GM08714 (cell line): ENCODE data around the gene ALS2CL.

ENCODE experiments used
- H3K4me3 ChIP-seq: fragments of 200-500 bp; sonication (Bioruptor generic); 2 replicates; pipeline ENCODE4 v1.5.1; 2014; ENCODE audit warnings: mild to moderate bottlenecking, low read length, inconsistent platforms
- ZNF274 ChIP-seq: IDR thresholded peaks from 2 replicates; pipeline ENCODE4 v1.6.1; 2012; ENCODE audit warnings: mild to moderate bottlenecking, low read depth, low read length

Gene ALS2CL

DNA sequence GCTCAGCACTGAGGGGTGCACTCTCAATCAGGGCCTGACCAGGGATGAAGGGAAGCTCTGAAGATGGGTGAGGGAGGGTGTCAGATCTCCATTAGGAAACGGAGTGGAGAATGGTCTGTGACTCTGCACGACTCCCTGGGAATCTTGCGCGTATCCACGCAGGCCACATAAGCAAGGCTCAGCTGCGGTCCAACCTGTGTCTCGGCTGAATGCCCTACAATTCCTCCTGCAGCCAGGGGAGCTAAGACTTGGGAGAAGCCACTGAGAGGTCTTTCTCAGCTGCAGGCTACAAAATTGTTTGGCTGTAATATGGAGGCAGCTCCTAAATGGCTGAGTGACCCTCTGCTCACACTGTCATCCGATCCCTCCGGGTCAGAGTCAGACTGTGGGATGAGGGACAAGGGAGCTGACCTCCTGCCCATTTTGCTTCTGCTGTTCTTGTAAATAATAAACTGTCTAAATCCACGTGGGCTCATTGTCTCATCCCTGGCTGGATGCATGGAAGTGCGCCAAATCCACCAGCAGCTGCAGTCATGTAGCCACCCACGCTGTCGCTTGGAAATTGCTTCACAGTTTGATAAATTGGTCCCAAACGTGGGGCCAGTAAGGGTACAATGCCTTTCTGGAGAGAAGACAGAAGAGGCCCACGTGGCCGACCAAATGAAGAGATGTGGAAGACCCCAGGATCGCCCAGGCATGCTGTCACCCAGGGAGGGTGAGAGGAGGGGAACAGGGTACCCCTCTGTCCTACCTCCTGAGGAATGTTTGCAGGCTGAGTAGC is 30.5 kb downstream of the ALS2CL start:
- no peak for TF ChIP-seq ZNF274
- no peak overlapping the region for H3K4me3 ChIP-seq

DNA sequence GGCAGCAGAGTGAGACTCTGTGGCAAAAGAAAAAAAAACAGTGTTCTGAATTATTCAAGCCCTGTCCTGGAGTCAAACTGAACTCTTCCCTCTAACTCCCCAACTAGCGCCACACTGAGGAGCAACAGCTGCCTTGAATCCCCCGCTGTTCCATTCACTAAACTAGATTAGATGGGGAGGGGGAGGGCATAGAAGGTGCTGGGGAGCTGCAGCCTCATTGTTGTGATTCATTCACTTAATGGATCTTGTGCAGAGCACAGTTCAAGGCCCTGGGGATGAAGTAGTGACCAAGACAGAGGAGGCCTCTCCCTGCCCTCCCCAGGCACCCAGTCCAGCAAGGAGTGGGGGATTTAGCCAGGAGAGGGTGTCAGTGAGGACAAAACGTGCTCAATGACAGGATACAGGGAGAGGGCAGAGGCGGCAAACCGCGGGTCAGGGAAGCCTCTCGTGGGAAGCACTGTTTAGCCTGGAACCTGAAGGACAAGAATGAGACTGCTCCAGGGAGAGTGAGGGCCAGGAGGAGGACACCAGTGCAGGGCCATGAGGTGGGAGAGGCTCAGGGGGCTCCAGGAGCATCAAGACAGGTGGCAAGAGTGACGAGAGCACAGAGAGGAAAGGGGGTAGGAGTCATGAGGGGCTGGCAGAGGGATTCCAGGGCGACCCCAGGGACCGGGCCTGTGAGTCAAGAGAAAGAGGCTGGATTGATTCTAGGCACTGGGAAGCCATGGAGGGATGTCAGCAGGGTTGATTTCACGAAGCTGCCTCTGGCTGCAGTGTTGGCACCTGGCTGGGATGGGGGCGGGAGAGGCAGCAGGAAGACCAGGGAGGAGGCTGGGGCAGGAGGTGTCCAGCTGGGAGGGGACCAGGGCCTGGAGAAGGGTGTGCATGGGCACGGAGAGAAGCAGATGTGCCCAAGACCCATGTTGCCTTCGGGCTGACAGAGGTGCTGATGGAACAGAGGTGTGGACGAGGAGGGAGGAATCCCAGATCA is 31.4 kb downstream of the ALS2CL start:
- no peak for TF ChIP-seq ZNF274
- H3K4me3 ChIP-seq = no peak overlapping the region

DNA sequence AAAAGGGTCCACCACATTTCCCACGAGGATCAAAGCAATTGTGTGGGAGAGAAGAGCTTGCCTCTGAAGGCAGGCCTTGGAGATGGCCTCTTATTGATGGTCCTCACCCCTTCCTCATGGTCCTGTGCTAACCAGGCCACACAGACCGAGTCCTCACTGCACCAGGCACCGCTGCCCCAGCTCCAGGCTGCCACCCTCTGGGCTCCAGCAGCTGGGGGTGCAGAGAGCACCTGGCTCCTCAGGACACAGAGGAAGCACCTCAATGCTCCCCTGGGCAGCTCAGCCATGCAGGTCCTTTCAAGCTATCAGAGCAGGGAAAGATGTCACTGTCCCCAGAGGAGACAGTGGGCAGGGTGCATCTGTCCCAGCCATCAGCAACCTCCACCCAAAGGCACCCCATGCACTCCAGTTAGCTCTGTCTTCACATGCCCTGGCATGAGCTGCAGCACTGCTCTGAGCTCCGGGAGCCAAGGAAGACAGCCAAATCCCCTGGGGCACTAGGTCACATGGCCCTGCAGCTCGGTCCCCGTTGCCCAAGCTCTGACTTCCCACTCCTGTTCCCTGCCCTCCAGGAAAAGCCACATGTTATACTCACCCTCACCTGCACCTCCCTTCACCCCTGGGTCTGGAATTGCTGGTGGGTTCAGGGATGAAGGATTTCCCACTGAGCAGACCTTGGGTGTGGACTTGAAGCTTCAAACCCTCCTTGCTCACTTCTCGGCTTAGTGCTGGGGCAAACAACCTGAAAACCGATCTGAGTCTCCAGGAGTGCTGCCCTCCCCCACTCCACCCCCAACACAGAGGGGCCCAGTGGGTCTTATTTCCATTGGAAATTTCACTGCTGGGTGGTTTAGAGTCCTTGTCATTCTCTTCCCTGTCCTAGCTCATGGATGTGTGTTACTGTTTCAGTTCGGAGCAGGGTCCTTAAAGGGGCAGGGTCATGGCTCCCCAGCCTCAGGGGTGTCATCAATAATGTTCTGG is 32.6 kb downstream of the ALS2CL start:
- H3K4me3 ChIP-seq = no peak overlapping the region
- no peak for TF ChIP-seq ZNF274

- TF ChIP-seq ZNF274 = no peak
- no peak overlapping the region for H3K4me3 ChIP-seq
Observed at GRCh38 chr3:46660003-46660402, 33.5 kb downstream of the ALS2CL start.

GRCh38 chr3:46659285-46659684 is 34.2 kb downstream of the ALS2CL start:
- no peak for TF ChIP-seq ZNF274

GRCh38 chr3:46656778-46657556 is 36.5 kb downstream of the ALS2CL start:
- no peak overlapping the region for H3K4me3 ChIP-seq
- no peak for TF ChIP-seq ZNF274

More at GRCh38 chr3:46659285-46659684, 34.2 kb downstream of the ALS2CL start:
- H3K4me3 ChIP-seq = no peak overlapping the region

DNA sequence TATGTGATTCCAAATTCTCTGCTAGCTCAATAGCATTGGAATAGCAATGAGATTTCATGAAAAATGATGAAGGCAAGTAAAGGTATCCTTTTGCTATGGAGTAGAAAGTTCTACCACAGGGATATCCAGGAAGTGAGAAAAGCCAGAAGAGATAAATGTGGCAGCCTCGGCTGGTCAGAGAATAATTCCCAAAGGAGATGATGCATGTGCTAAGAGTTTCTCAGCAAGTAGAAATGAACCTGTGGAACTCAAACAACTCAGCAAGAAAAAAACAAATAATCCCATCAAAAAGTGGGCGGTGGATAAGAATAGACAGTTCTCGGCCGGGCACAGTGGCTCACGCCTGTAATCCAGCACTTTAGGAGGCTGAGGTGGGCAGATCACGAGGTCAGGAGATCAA is 38.2 kb downstream of the ALS2CL start:
- no peak for TF ChIP-seq ZNF274
- no peak overlapping the region for H3K4me3 ChIP-seq

GRCh38 chr3:46651084-46651483 is 42.4 kb downstream of the ALS2CL start:
- no peak for TF ChIP-seq ZNF274
- H3K4me3 ChIP-seq = no peak overlapping the region

DNA sequence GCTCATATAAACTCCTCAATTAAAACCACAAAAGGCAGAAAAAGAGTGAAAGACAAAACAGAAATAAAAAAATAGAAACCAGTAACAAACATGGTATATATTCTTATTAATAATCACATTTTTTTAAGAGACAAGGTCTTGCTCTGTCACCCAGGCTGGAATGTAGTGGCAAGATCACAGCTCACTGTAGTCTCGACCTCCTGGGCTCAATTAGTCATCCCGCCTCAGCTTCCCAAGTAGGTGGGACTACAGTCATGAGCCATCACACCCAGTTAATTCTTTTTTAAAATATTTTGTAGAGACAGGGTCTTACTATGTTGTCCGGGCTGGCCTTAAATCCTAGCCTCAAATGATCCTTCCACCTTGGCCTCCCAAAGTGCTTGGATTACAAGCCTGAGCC is 44.0 kb downstream of the ALS2CL start:
- TF ChIP-seq ZNF274 = no peak

GRCh38 chr3:46648096-46648495 is 45.4 kb downstream of the ALS2CL start:
- H3K4me3 ChIP-seq = no peak overlapping the region
- TF ChIP-seq ZNF274 = no peak

More for the DNA sequence above, 44.0 kb downstream of the ALS2CL start:
- H3K4me3 ChIP-seq = no peak overlapping the region

DNA sequence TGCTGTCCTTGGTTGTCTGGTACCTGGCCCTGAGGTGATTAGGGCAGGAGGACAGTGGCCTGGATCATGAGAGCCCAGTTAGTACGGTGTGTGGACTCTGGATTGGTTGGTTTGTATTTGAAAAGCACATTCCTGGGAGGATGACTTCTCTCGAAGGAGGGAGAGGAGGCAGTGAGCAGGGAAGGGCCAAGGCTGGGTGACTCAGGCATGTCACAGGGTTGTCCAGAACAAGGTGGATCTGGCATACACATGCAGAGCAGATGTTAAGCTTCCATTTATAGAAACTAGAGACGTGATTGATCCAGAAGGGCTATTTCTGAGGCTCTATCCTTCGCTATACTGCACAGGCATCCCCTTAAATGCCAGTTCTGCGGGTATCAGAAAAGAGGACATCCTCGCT is 46.8 kb downstream of the ALS2CL start:
- H3K4me3 ChIP-seq = no peak overlapping the region
- TF ChIP-seq ZNF274 = no peak

- no peak for TF ChIP-seq ZNF274
- H3K4me3 ChIP-seq = no peak overlapping the region
Observed at GRCh38 chr3:46643701-46644100, 49.8 kb downstream of the ALS2CL start.

DNA sequence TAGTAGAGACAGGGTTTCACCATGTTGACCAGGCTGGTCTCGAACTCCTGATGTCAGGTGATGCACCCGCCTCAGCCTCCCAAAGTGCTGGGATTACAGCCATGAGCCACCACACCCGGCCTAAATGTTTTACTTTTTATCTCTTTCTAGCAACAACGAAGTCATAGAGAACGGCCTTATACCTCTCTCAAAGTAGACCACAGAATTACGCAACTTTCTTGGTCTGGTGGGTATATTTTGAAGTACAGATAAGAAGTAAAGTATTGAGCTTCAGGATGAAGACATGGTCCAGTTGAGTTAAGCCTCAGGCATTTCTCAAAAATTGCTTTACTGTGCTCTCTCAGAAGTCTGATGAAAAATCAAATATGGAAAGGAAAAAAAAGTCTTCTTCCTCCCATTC is 50.5 kb downstream of the ALS2CL start:
- H3K4me3 ChIP-seq = no peak overlapping the region
- no peak for TF ChIP-seq ZNF274
